ENCODE measurements around the gene C3orf52.

GRCh38 chr3:112132554-112132953 lies 46.4 kb downstream of the C3orf52 start:
- TF ChIP-seq, protein P1, sequence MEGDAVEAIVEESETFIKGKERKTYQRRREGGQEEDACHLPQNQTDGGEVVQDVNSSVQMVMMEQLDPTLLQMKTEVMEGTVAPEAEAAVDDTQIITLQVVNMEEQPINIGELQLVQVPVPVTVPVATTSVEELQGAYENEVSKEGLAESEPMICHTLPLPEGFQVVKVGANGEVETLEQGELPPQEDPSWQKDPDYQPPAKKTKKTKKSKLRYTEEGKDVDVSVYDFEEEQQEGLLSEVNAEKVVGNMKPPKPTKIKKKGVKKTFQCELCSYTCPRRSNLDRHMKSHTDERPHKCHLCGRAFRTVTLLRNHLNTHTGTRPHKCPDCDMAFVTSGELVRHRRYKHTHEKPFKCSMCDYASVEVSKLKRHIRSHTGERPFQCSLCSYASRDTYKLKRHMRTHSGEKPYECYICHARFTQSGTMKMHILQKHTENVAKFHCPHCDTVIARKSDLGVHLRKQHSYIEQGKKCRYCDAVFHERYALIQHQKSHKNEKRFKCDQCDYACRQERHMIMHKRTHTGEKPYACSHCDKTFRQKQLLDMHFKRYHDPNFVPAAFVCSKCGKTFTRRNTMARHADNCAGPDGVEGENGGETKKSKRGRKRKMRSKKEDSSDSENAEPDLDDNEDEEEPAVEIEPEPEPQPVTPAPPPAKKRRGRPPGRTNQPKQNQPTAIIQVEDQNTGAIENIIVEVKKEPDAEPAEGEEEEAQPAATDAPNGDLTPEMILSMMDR (IDR thresholded peaks at IDR 0.05; ENCODE audit: insufficient read depth, low read length) = no peak
- no peak for TF ChIP-seq POLR2AphosphoS5 (IDR thresholded peaks at IDR 0.05; ENCODE audit: low read depth)
- TF ChIP-seq SPI1 (IDR thresholded peaks at IDR 0.05; ENCODE audit: borderline replicate concordance, low read depth) = no peak
